Hematopoietic multipotent progenitor cell (in vitro differentiated cells): ENCODE data around the gene SUSD2. TPM values are rescaled to one million over a fixed set of nuclear protein-coding genes. Genes with fewer than 3 reads are reported as not detected.
"Not testable (repeated sequence)": the region's sequence is repeated elsewhere in the genome, so short reads cannot be mapped to it uniquely, and the experiment has no call there.

Experiments used
- DNase-seq, 3 donors: peaks; one replicate each; pipeline ENCODE4 v3.0.0-alpha.2; 2011 to 2015; ENCODE audit warnings: low read depth in 2 of 3, low spot score in 2 of 3
- total RNA-seq: library from RNA; depleted of rRNA; stranded (reverse); fragments of >200 nt; gene quantifications from one replicate; pipeline ENCODE4 v1.2.3, GENCODE V29; 2012

SUSD2 gene
- total RNA-seq, 1 donor, result 0.81 TPM

- no peak for DNase-seq
Observed at GRCh38 chr22:24176040-24176439, 5.2 kb upstream of the SUSD2 start.

DNA sequence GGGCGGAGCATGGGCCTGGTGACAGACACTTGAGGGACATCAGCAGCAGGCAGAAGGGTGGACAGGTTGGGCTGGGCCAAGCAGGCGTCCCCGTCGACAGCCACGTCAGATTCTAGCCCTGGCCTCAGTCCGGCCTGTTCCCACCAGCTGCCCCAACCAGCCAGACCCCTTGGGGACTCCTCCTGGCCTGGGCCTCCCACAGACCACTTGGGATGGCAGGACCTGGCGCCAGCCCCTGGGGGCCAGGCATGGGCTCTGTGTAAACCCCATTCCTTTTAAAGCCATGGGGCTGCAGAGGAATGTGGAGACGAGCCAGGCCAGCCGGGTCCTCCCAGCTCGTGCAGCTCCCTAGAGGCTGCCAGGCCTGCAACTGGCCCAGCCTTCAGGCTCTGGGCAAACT is 4.7 kb upstream of the SUSD2 start:
- no peak for DNase-seq

GRCh38 chr22:24177045-24177444 is 4.2 kb upstream of the SUSD2 start:
- DNase-seq, result no peak

- DNase-seq, result no peak
Observed at GRCh38 chr22:24177456-24177855, 3.8 kb upstream of the SUSD2 start.

DNA sequence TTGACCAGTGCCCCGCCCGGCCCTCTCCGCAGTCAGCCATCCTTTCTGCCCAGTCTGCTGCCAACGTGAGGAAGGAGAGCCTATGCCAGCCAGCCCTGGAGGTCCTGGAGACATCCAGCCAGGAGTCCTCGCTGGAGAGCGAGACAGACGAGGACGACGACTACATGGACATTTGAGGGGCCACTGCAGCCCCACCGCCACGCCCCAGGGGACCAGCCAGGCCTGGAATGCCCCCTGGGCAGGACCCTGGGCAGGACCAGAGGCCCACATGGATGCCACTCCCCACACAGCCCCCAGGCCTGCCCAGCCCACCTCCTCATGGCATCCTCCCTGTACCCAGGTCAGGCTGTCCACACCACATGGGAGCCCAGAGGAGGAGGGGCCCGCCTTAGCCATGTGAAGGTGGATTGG is 3.3 kb upstream of the SUSD2 start:
- no peak for DNase-seq

DNA sequence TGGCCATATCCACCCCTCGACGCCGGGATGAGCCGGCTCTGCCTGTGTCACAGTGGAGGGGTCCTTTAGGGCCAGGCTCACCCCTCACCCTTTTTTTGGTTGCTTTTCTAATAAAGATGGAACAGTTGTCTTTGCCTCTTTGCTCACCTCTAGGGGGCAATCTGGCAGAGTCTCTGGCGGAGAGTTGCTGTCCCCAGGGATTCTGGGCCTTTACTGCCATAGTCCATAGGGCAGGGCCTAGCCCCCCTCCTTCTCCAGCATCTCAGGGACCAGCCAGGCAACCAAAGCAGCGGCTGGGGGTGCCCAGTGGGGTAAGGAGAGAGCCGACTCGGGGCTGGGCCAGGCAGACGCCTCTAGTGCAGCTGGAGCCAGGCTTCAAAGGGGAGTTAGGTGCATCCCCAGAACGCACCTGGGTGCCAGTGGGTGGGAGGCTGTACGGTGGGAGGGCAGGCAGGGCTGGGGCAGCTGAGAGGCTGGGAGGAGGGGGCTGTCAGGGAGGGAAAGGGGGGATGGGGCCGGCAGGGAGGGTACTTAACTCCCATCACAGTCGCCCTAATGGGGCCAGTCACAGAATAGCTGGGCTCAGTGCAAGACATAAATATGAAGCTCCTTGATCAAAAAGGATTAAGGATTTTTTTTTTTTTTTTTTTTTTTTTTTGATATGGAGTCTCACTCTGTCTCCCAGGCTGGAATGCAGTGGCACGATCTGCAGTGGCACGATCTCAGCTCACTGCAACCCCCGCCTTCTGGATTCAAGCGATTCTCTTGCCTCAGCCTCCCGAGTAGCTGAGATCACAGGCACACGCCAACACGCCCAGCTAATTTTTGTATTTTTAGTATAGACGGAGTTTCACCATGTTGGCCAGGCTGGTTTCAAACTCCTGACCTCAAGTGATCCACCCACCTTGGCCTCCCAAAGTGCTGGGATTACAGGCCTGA is 2.5 kb upstream of the SUSD2 start:
- no peak for DNase-seq

DNA sequence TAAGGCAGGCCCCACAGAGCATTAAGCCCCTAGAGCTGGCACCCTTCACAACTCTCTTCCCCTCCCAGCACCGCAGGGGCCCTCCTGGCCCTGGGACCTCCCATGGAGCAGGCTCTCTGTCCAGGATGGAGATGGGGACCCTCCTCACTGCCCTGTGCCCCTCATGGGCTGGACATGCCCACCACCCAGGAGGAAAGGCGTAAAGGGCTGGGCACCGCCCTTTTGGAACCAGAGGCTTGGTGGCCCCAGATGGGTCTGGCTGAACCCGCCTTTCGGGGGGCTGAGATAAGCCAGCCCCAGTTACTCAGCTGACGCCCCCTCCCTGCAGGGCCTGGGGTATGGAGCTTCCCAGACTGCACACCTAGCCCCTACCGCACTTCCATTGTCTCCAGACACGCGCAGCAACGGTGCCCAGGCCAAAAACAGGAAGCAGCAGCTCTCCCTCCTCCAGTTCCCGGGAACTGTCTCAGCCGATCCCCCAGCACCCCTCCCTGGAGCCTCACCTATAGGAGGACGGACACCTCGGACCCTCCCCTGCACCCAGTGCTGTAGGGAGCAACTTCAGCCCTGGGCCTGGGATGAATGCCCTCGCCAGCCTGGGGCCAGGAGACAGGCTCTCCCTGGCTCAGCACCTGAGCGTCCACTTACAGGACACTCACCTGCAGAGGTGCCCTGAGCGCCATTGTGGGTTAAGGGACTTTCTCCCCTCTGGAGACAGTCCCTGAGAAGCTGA is 1.6 kb upstream of the SUSD2 start:
- no peak for DNase-seq

DNA sequence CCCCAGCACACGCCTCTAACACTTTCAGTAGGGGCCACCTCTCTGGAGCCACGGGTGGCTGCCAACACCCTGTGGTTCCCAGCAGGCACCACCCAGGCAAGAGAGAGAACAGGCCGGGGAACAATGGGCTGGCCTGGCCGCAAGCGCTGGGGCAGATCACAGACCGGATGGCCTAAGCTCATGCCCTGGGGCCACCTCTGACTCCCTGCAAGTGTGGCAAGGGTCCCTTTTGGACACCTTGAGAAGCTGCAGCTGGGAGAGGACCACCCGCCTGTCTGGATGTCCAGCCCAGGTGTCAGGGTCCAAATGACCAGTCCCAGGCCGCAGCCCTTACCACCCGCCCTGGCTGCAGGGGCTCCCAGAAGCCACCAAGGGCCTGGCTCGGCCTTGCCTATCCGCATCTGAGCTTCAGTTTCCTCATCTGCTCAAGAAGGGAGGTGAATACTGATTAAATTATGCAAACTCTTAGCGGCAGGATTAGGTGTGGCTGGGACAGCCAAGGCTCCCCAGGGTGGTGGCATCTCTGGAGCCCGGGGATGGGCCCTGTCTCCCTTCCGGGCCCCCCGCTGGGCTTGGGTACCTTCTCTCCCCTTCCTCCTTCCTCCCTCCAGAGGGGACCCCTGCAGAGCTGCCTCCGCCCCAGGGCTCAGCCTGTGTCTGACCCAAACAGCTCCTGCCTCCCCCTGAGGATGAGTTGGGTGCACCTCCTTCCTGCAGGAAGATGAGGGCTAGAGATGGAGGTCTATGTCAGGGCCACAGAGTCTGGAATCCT is 785 bp upstream of the SUSD2 start:
- no peak for DNase-seq

- DNase-seq, result peak in 1 of 3 donors; percentile 40
Observed at GRCh38 chr22:24181996-24182899, 961 bp downstream of the SUSD2 start.

DNA sequence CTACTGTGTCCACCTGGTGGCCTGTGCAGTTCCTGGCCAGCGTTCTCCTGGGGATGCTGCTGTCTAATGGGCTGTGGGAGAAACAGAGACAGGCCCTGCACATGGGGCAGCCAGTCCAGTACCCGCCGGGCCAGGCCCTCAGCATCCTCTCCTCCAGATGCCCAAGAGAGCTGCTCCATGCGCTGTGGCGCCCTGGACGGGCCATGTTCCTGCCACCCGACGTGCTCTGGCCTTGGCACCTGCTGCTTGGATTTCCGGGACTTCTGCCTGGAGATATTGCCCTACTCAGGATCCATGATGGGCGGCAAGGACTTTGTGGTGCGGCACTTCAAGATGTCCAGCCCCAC is 1.6 kb downstream of the SUSD2 start:
- not testable (repeated sequence) for DNase-seq

DNA sequence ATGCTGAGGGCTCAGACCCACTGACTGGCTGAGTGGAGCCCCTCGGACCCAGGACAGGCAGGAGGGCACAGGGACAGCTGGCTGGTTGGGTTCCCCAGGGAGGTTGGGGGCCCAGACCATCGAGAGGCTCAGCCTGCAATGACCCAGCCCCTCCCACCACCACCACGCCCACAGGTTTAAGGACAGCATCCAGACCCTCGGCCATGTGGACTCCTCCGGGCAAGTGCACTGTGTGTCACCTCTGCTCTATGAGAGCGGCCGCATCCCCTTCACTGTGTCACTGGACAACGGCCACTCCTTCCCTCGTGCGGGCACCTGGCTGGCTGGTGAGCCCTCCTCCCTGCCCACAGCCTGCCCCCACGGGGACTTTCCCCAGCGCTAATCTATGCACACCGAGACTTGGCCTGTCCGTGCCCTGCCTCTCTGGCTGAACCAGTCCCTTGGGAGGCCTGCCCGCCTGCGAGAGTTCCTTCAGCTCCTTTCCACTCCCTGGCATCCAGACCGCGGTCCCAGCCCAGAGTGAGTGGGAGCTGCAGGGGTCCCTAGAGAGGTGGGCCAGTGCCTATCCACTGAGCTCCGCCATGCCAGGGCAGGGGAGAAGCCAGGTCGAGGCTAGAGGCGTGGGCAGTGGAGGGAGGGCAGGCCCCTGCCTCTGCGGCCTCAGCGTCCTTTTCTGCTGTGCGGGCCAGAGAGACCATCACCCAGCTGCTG is 2.2 kb downstream of the SUSD2 start:
- DNase-seq, result no peak

- no peak for DNase-seq
Observed at GRCh38 chr22:24184057-24184798, 2.9 kb downstream of the SUSD2 start.

DNA sequence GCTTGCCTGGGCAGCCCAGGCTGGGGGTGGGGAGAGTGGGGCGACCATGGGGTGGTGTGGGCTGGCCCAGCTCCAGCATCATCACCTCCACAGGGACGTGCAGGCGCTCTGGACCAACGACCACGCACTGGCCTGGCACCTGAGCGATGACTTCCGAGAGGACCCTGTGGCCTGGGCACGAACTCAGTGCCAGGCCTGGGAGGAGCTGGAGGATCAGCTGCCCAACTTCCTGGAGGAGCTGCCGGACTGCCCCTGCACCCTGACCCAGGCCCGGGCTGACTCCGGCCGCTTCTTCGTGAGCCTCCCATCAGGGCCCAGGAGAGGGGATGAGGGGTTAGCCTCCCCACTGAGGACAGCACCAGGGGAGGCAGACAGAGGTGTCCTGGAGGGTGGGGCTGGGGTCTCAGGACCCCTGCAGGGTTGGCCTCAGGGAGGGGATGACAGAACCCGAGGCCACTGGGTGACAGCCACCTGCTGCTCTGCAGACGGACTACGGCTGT is 3.8 kb downstream of the SUSD2 start:
- DNase-seq, result no peak

- DNase-seq, result no peak
Observed at GRCh38 chr22:24185501-24186351, 4.4 kb downstream of the SUSD2 start.

DNA sequence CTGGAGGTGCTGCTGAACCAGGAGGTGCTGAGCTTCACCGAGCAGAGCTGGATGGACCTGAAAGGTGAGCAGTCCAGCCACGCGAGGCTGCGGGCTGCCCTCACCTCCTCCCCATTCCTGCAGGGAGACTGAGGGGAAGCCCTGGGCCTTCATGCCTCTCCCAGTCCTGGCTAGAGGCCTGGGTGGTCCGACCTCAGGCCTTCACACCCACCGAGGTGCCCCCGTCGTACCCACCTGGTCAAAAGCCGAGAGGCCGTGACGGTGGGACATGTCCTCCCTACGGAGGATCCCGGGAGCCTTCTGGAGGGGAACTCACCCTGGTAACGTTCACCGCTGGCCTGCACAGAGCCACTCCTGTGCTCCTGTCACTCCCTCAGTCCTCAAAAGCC is 5.1 kb downstream of the SUSD2 start:
- no peak for DNase-seq

DNA sequence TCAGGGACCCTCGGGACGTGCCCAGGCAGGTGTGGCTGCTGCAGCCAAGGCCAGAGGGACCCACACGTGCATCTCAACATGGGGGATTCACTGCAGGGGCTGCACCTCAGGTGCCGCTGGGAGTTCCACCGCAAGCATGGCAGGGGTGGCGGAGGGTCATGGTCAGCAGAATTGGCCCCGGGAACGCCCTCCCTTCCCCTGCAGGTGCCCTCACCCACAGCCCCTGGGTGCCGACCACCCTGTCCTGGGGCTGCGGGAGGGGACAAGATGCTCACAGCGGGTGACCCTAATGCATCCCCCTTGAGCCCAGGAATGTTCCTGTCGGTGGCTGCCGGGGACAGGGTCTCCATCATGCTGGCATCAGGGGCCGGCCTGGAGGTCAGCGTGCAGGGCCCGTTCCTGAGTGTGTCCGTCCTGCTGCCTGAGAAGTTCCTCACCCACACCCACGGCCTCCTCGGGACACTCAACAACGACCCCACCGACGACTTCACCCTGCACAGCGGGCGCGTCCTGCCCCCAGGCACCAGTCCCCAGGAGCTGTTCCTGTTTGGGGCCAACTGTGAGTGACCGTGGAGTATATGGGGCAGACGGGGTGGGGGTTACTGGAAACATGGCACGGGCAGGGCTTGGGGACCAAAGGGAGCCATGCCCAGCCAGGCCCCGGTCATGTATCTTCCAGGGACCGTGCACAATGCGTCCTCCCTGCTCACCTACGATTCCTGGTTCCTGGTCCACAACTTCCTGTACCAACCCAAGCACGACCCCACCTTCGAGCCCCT is 5.8 kb downstream of the SUSD2 start:
- no peak for DNase-seq
